Heart left ventricle (tissue), 13 donors: ENCODE results near the gene HADHB.

ENCODE experiments used
- POLR2A ChIP-seq, 2 donors: fragments of 450-650 bp; IDR thresholded peaks; one replicate each; pipeline ENCODE4 v1.6.1; 2017; ENCODE audit warnings: antibody characterized with exemption in 2 of 2, mild to moderate bottlenecking in 2 of 2, moderate library complexity in 2 of 2
- TF ChIP-seq, protein P1 (sequence below), 12 donors: fragments of 200-600 bp; sonication (generic) in 4 of 12; IDR thresholded peaks; one replicate each; pipeline versions ENCODE4 v1.5.0 to v1.8.0; 2018 to 2022; ENCODE audit warnings: antibody characterized with exemption in 12 of 12, mild to moderate bottlenecking in 5 of 12
- donor health status: ischemic (EF 13 %, LVEDD 7.1; RV severe dilation, severe dysfunction).
- donor health status: DM: no; HTN: yes; CAD: no.
- donor health status: DM: no; HTN: no; CAD: no.
- donor health status: ischemic (EF 25% LVEDD 6.9; RV normal size, moderate dysfunction).
- donor health status: ischemic (EF 25% LVEDD 5.7; RV mildly dilated, moderate dysfunction).
- donor health status: ischemic (EF 35%, LVEDD 5.7; RV mildly dilated, moderate dysfunction).
- donor health status: nonischemic (EF 11% LVEDD 7.7; RV severe dilation, severe dysfunction).
- donor health status: DM: yes; HTN: yes; CAD: no.
- donor health status: PGD.
- donor health status: ischemic (EF 29% LVEDD 5.4; RV normal size, mild dysfunction).
- donor health status: nonischemic (EF 23%, LVEDD 6.1; RV moderate dilation, normal function).

DNA sequence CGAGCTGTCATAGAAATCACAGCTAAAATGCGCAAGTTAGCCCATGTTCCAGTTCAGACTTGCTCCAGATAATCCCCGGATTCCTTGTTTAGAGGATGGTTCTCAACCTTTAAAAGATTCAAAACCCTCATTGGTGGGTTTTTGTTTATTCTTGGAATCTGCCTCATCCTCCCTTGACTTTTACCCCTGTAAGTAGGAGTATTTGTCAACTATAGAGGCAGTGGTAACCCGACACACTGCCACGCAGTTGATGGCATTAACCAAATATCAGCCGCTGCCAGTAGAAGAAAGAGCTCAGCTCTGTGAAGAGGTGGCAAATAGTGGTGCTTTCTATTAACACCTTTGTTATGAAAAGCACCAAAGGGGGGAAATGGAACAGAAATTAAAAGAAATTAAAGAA lies 60.8 kb downstream of the HADHB start:
- TF ChIP-seq, protein P1, sequence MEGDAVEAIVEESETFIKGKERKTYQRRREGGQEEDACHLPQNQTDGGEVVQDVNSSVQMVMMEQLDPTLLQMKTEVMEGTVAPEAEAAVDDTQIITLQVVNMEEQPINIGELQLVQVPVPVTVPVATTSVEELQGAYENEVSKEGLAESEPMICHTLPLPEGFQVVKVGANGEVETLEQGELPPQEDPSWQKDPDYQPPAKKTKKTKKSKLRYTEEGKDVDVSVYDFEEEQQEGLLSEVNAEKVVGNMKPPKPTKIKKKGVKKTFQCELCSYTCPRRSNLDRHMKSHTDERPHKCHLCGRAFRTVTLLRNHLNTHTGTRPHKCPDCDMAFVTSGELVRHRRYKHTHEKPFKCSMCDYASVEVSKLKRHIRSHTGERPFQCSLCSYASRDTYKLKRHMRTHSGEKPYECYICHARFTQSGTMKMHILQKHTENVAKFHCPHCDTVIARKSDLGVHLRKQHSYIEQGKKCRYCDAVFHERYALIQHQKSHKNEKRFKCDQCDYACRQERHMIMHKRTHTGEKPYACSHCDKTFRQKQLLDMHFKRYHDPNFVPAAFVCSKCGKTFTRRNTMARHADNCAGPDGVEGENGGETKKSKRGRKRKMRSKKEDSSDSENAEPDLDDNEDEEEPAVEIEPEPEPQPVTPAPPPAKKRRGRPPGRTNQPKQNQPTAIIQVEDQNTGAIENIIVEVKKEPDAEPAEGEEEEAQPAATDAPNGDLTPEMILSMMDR (IDR thresholded peaks at IDR 0.05) = no peak
- TF ChIP-seq POLR2A (IDR thresholded peaks at IDR 0.05) = no peak
